ENCODE data around the gene RHBDD1.

The RHBDD1 gene

GRCh38 chr2:226943862-226944620 lies 108.2 kb downstream of the RHBDD1 start:
- FAIRE-seq: no peak

- FAIRE-seq: no peak
Observed at GRCh38 chr2:226953206-226953605, 117.4 kb downstream of the RHBDD1 start.

GRCh38 chr2:226953826-226954225 lies 118.0 kb downstream of the RHBDD1 start:
- FAIRE-seq: no peak

GRCh38 chr2:226956659-226957058 lies 120.8 kb downstream of the RHBDD1 start:
- no peak for FAIRE-seq

- FAIRE-seq: no peak
Observed at GRCh38 chr2:226959418-226959817, 123.6 kb downstream of the RHBDD1 start.

- FAIRE-seq: no peak
Observed at GRCh38 chr2:226962176-226962773, 126.4 kb downstream of the RHBDD1 start.

- no peak for FAIRE-seq
Observed at GRCh38 chr2:226963528-226963927, 127.7 kb downstream of the RHBDD1 start.

- no peak for FAIRE-seq
Observed at GRCh38 chr2:226965376-226965775, 129.5 kb downstream of the RHBDD1 start.

- no peak for FAIRE-seq
Observed at GRCh38 chr2:226969417-226970080, 133.7 kb downstream of the RHBDD1 start.

GRCh38 chr2:226970362-226970761 lies 134.5 kb downstream of the RHBDD1 start:
- no peak for FAIRE-seq

GRCh38 chr2:226971084-226971483 lies 135.2 kb downstream of the RHBDD1 start:
- no peak for FAIRE-seq

- FAIRE-seq: no peak
Observed at GRCh38 chr2:226971770-226972169, 135.9 kb downstream of the RHBDD1 start.

- no peak for FAIRE-seq
Observed at GRCh38 chr2:226973816-226974215, 138.0 kb downstream of the RHBDD1 start.

GRCh38 chr2:226977775-226978190 lies 141.9 kb downstream of the RHBDD1 start:
- FAIRE-seq: no peak

GRCh38 chr2:226978300-226978699 lies 142.4 kb downstream of the RHBDD1 start:
- FAIRE-seq: no peak

GRCh38 chr2:226979004-226979403 lies 143.2 kb downstream of the RHBDD1 start:
- FAIRE-seq: no peak

- no peak for FAIRE-seq
Observed at GRCh38 chr2:226981791-226982326, 146.0 kb downstream of the RHBDD1 start.

GRCh38 chr2:226983895-226984749 lies 148.3 kb downstream of the RHBDD1 start:
- no peak for FAIRE-seq

- peak; percentile 81 for FAIRE-seq
Observed at GRCh38 chr2:226984750-226985582, 149.1 kb downstream of the RHBDD1 start.

- no peak for FAIRE-seq
Observed at GRCh38 chr2:226985583-226985946, 149.7 kb downstream of the RHBDD1 start.

GRCh38 chr2:226991663-226992062 lies 155.8 kb downstream of the RHBDD1 start:
- FAIRE-seq: no peak

GRCh38 chr2:226993171-226993570 lies 157.3 kb downstream of the RHBDD1 start:
- FAIRE-seq: no peak

All from G401.6 (cell line).